Neural crest cell (in vitro differentiated cells): Measurements from ENCODE around the gene HS6ST2. TPM values are rescaled to one million over a fixed set of nuclear protein-coding genes. Genes with fewer than 3 reads are reported as not detected.

Source experiments
- DNase-seq: peaks from one replicate; pipeline ENCODE4 v3.0.0; 2021; ENCODE audit warnings: low read depth, mixed read lengths, low spot score
- H3K27ac Mint-ChIP-seq: one replicate; pipeline ENCODE4 v1.8.0; 2021; ENCODE audit warnings: mild to moderate bottlenecking, mixed read lengths; ENCODE audit not compliant: unreplicated experiment
- H3K27me3 Mint-ChIP-seq: 2 replicates; pipeline ENCODE4 v1.8.0; 2021; ENCODE audit warnings: low read depth, mild to moderate bottlenecking, mixed read lengths
- H3K36me3 Mint-ChIP-seq: 2 replicates; pipeline ENCODE4 v1.8.0; 2021; ENCODE audit warnings: low read depth, mild to moderate bottlenecking, mixed read lengths
- H3K4me1 Mint-ChIP-seq: 2 replicates; pipeline ENCODE4 v1.8.0; 2021; ENCODE audit warnings: mixed read lengths
- H3K4me3 Mint-ChIP-seq: one replicate; pipeline ENCODE4 v1.8.0; 2021; ENCODE audit warnings: mild to moderate bottlenecking, mixed read lengths
- H3K9me3 Mint-ChIP-seq: 2 replicates; pipeline ENCODE4 v1.8.0; 2021; ENCODE audit warnings: mixed read lengths
- CTCF ChIP-seq: fragments of 200-600 bp; sonication (generic); conservative IDR thresholded peaks from 2 replicates; pipeline ENCODE4 v1.5.0; 2021; ENCODE audit warnings: antibody characterized with exemption, mild to moderate bottlenecking
- total RNA-seq: library from RNA; stranded (reverse); gene quantifications from 2 replicates; pipeline ENCODE4 v1.2.1, GENCODE V29; 2021

Gene HS6ST2
- total RNA-seq, 1 donor from 2014 or later = 13.9 TPM

- no peak overlapping the region for H3K27ac Mint-ChIP-seq
- H3K36me3 Mint-ChIP-seq = no peaks in the 10 kb centered on the region
- TF ChIP-seq CTCF = no peak
- no peak for DNase-seq
- peaks cover 39% of the 10 kb centered on the region for H3K4me1 Mint-ChIP-seq
- no peaks in the 10 kb centered on the region for H3K9me3 Mint-ChIP-seq
- no peak overlapping the region for H3K4me3 Mint-ChIP-seq
- no peaks in the 10 kb centered on the region for H3K27me3 Mint-ChIP-seq
Observed at GRCh38 chrX:132748909-132749308, 209.5 kb downstream of the HS6ST2 start.

- H3K9me3 Mint-ChIP-seq = no peaks in the 10 kb centered on the region
- no peak overlapping the region for H3K27ac Mint-ChIP-seq
- no peak for TF ChIP-seq CTCF
- H3K4me1 Mint-ChIP-seq = peaks cover 43% of the 10 kb centered on the region
- H3K36me3 Mint-ChIP-seq = no peaks in the 10 kb centered on the region
- no peak for DNase-seq
- H3K27me3 Mint-ChIP-seq = no peaks in the 10 kb centered on the region
- no peak overlapping the region for H3K4me3 Mint-ChIP-seq
Observed at GRCh38 chrX:132748268-132748667, 210.2 kb downstream of the HS6ST2 start.

- TF ChIP-seq CTCF = no peak
- DNase-seq = no peak
- Mint-ChIP-seq H3K27ac (no peak overlapping the region), H3K36me3 (no peaks in the 10 kb centered on the region), H3K27me3 (no peaks in the 10 kb centered on the region), H3K9me3 (no peaks in the 10 kb centered on the region), H3K4me1 (peaks cover 39% of the 10 kb centered on the region), H3K4me3 (no peak overlapping the region)
Observed at GRCh38 chrX:132745593-132745992, 212.8 kb downstream of the HS6ST2 start.

DNA sequence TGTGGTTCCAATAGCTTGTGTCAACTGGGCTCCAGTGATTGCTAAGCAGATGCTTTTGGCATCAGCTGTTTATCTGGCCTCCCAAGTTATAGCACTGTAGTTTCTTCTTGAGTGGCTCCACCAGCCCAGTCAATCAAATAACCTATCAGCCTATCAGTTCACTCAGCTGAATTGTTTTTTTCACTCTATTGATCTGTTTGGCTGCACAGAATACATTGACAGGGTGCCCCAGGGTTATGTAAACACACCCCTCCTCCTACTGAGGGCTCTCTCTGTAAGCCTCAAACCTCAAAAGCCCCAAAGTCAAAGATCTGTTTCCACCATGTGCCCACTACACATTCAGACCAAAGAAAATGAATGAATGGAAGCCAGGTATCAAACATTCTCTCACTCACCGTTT is 214.0 kb downstream of the HS6ST2 start:
- no peaks in the 10 kb centered on the region for H3K27me3 Mint-ChIP-seq
- DNase-seq = no peak
- peaks cover 37% of the 10 kb centered on the region for H3K4me1 Mint-ChIP-seq
- H3K4me3 Mint-ChIP-seq = no peak overlapping the region
- no peak overlapping the region for H3K27ac Mint-ChIP-seq
- H3K36me3 Mint-ChIP-seq = no peaks in the 10 kb centered on the region
- no peak for TF ChIP-seq CTCF
- H3K9me3 Mint-ChIP-seq = no peaks in the 10 kb centered on the region

DNA sequence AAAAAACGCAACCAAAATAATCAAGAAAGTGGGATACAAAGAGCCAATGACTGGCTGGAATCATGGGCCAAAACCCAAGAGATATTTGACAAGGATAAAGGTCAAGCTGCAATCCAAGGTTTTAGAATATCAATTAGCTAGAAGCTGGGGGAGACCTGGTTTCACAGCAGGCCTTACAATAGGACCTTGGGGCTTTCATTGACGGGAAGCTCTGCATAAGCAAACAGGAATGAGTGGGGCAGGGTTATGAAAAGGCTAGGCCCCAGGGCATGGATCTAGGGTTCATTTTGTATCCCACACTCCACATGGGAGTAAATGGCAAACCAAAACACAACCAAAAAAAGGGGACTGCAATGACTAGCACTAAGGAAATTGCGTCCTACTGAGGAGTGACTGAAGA is 215.3 kb downstream of the HS6ST2 start:
- Mint-ChIP-seq H3K9me3 (no peaks in the 10 kb centered on the region), H3K4me3 (no peak overlapping the region), H3K36me3 (no peaks in the 10 kb centered on the region), H3K27me3 (no peaks in the 10 kb centered on the region), H3K27ac (no peak overlapping the region), H3K4me1 (peaks cover 35% of the 10 kb centered on the region)
- DNase-seq = no peak
- TF ChIP-seq CTCF = no peak

GRCh38 chrX:132742246-132742645 is 216.2 kb downstream of the HS6ST2 start:
- no peak for DNase-seq
- no peak overlapping the region for H3K27ac Mint-ChIP-seq
- no peak overlapping the region for H3K4me3 Mint-ChIP-seq
- H3K27me3 Mint-ChIP-seq = no peaks in the 10 kb centered on the region
- peaks cover 35% of the 10 kb centered on the region for H3K4me1 Mint-ChIP-seq
- H3K36me3 Mint-ChIP-seq = no peaks in the 10 kb centered on the region
- no peak for TF ChIP-seq CTCF
- no peaks in the 10 kb centered on the region for H3K9me3 Mint-ChIP-seq
